Hepatocyte (in vitro differentiated cells): Measurements from ENCODE around the gene PAAF1. TPM values are rescaled to one million over a fixed set of nuclear protein-coding genes. Genes with fewer than 3 reads are reported as not detected.

Experiments
- DNase-seq: peaks from one replicate; pipeline ENCODE4 v3.0.0-alpha.2; 2016; ENCODE audit warnings: low spot score
- H2AFZ ChIP-seq: fragments of 200-600 bp; sonication (generic); 2 replicates; pipeline ENCODE4 v1.6.0; 2016; ENCODE audit warnings: antibody characterized with exemption, mild to moderate bottlenecking
- H3K27ac ChIP-seq: fragments of 200-600 bp; sonication (generic); 2 replicates; pipeline ENCODE4 v1.5.1; 2016; ENCODE audit warnings: mild to moderate bottlenecking
- H3K27me3 ChIP-seq: fragments of 200-600 bp; sonication (generic); 2 replicates; pipeline ENCODE4 v1.6.1; 2016
- H3K36me3 ChIP-seq: fragments of 200-600 bp; sonication (generic); replicated peaks from 2 replicates; pipeline ENCODE4 v1.5.1; 2016; ENCODE audit warnings: low read depth; ENCODE audit not compliant: insufficient read depth
- H3K4me1 ChIP-seq: fragments of 200-600 bp; sonication (generic); 2 replicates; pipeline ENCODE4 v1.5.1; 2016; ENCODE audit warnings: mild to moderate bottlenecking, moderate library complexity; ENCODE audit not compliant: insufficient read depth
- H3K4me2 ChIP-seq: fragments of 200-600 bp; sonication (generic); 2 replicates; pipeline ENCODE4 v1.6.0; 2016
- H3K4me3 ChIP-seq: fragments of 200-600 bp; sonication (generic); 2 replicates; pipeline ENCODE4 v1.5.1; 2016; ENCODE audit warnings: mild to moderate bottlenecking
- H3K79me2 ChIP-seq: fragments of 200-600 bp; sonication (generic); 2 replicates; pipeline ENCODE4 v1.6.0; 2017; ENCODE audit warnings: mild to moderate bottlenecking
- H3K9me2 ChIP-seq: fragments of 200-600 bp; sonication (generic); replicated peaks from 2 replicates; pipeline ENCODE4 v1.6.0; 2017; ENCODE audit warnings: mild to moderate bottlenecking; ENCODE audit not compliant: insufficient read depth
- H3K9me3 ChIP-seq: fragments of 200-600 bp; sonication (generic); 2 replicates; pipeline ENCODE4 v1.5.1; 2016; ENCODE audit warnings: low read depth, mild to moderate bottlenecking
- H4K20me1 ChIP-seq: fragments of 200-600 bp; sonication (generic); 2 replicates; pipeline ENCODE4 v1.6.0; 2016; ENCODE audit warnings: mild to moderate bottlenecking; ENCODE audit not compliant: insufficient read depth, poor library complexity, severe bottlenecking
- CTCF ChIP-seq: fragments of 200-600 bp; sonication (generic); IDR thresholded peaks from 2 replicates; pipeline ENCODE4 v1.5.1; 2016; ENCODE audit warnings: antibody characterized with exemption, mild to moderate bottlenecking; ENCODE audit not compliant: poor library complexity
- EZH2 ChIP-seq: fragments of 200-600 bp; sonication (generic); IDR thresholded peaks from 2 replicates; pipeline ENCODE4 v1.6.1; 2016; ENCODE audit warnings: antibody characterized with exemption, mild to moderate bottlenecking, borderline replicate concordance
- EZH2phosphoT487 ChIP-seq: fragments of 200-600 bp; sonication (generic); IDR thresholded peaks from one replicate; pipeline ENCODE4 v1.6.1; 2018; ENCODE audit warnings: antibody characterized with exemption, mild to moderate bottlenecking, low read depth, moderate library complexity; ENCODE audit not compliant: unreplicated experiment, severe bottlenecking
- WGBS: methylation state at CpG from one replicate; pipeline ENCODE4 v1.1.6; 2016; ENCODE audit warnings: low lambda C conversion rate; ENCODE audit errors: missing lambda C conversion rate; 5-methylcytosine and 5-hydroxymethylcytosine counted together
- polyA plus RNA-seq: library from polyadenylated mRNA; unstranded; fragments of >200 nt; fragmentation: Nextera tagmentation; extraction: Ambion mirVana; gene quantifications from 2 replicates; pipeline ENCODE4 v1.2.1, GENCODE V29; 2016
- total RNA-seq: library from RNA; depleted of rRNA; stranded (reverse); fragments of >200 nt; gene quantifications from 2 replicates; pipeline ENCODE4 v1.2.3, GENCODE V29; 2014

PAAF1 gene
- total and polyA plus RNA-seq, 2 experiments from 2014 or later, result 16.0 to 31.0 TPM

- H2AFZ ChIP-seq, result no peak overlapping the region
- H3K9me2 ChIP-seq, result no peaks in the 10 kb centered on the region
- no peaks in the 10 kb centered on the region for H3K4me1 ChIP-seq
- no peak overlapping the region for H3K27ac ChIP-seq
- H3K27me3 ChIP-seq, result no peaks in the 10 kb centered on the region
- H3K4me2 ChIP-seq, result no peak overlapping the region
- no peak overlapping the region for H3K4me3 ChIP-seq
- 99% methylated on average over 18 of the region's 18 CpGs for WGBS
- H3K36me3 ChIP-seq, result no peaks in the 10 kb centered on the region
- H3K79me2 ChIP-seq, result no peaks in the 10 kb centered on the region
- H3K9me3 ChIP-seq, result no peaks in the 10 kb centered on the region
- DNase-seq, result no peak
- no peaks in the 10 kb centered on the region for H4K20me1 ChIP-seq
- TF ChIP-seq EZH2 (no peak), CTCF (no peak), EZH2phosphoT487 (no peak)
These were observed 101.2 kb downstream of the PAAF1 start for GRCh38 chr11:73977856-73978519.

DNA sequence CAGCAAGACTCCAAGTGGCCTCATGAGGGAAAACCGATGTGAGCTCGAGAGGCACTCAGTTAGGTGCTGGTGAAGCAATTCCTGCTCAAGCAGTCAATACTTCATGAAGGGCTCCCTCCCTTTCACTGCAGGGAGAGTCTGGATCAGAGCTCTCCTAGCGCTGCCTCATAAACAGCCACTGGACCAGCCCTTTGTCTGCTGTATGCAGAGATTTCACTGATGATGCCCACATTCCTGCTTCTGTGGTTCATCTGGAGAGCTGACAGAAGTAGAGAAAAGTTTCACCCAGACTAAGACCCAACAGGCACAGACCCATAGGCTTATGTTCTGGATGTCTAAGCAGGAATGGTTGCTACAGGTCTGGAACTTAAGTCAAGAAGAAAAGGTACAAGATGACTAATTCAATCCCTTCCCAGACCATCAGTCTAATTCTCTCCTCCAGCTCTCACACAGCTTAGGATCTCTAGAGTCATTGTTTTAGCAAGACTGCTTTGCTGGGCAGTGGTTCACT lies 101.8 kb downstream of the PAAF1 start:
- Histone ChIP-seq H3K4me3 (no peak overlapping the region), H3K27ac (no peak overlapping the region), H3K9me3 (no peaks in the 10 kb centered on the region), H3K79me2 (no peaks in the 10 kb centered on the region), H3K36me3 (no peaks in the 10 kb centered on the region), H3K9me2 (no peaks in the 10 kb centered on the region), H2AFZ (no peak overlapping the region), H4K20me1 (no peaks in the 10 kb centered on the region), H3K4me2 (no peak overlapping the region), H3K27me3 (no peaks in the 10 kb centered on the region), H3K4me1 (peaks cover 4% of the 10 kb centered on the region)
- TF ChIP-seq EZH2phosphoT487, result no peak
- TF ChIP-seq CTCF, result no peak
- no peak for TF ChIP-seq EZH2
- WGBS, result 93% methylated on average over 3 of the region's 3 CpGs
- DNase-seq, result no peak

DNA sequence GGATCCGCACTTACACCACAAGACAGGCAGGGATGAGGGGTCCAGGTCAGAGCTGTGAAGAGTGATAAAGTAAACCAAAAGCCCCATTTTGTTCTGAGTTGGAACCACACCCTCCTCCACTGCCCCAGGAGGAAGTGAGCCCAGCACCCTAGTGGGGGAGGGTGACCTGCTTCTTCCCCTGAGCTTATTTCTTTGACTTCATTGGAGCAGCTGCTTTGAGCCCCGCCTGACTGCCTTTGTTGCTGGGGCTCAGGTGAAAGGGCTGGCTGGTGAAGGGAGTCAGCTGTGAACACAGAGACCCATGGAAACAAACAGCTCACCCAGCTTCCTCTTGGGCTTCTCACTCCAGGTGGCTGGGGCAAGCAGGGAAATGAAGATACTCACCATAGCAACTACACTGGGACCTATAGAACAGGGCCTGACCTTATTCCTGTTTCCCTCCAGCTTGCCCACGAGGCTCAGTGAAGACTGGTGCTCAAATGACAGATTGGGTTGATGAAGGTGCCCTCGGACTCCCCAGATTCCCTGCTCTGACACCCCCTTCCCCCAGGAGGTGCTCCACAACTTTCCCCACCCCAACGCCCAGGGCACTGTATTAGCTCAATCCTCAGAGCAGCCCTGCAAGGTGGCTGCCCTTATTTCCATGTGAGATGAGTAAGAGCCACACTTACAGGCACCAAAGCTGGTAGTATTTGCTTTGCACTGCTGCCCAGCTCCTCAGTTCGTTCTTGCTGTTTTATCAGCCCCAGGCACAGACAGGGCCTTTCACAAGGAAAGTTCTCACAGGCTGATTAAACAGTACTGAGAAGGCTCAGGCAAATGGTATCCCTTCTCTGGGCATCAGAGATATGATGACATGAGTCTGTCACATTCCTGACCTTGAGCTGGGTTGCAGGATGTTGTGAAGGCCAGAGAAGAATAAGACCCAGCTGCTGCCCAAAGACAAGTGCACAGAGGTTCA lies 103.5 kb downstream of the PAAF1 start:
- Histone ChIP-seq H3K79me2 (no peaks in the 10 kb centered on the region), H3K9me3 (no peaks in the 10 kb centered on the region), H3K4me3 (no peak overlapping the region), H2AFZ (no peak overlapping the region), H3K9me2 (no peaks in the 10 kb centered on the region), H4K20me1 (no peaks in the 10 kb centered on the region), H3K27me3 (no peaks in the 10 kb centered on the region), H3K27ac (peak overlapping the region; percentile 43), H3K4me2 (peak overlapping the region; percentile 95), H3K4me1 (peaks cover 6% of the 10 kb centered on the region), H3K36me3 (no peaks in the 10 kb centered on the region)
- TF ChIP-seq CTCF, result no peak
- TF ChIP-seq EZH2, result no peak
- no peak for TF ChIP-seq EZH2phosphoT487
- 79% methylated on average over 6 of the region's 6 CpGs for WGBS
- DNase-seq, result peak; percentile 48

Other genes starting within 250 kb of the PAAF1 start
- 8.9 and 12.2 TPM in 2 replicates for gene PLEKHB1, start 230.4 kb upstream of the PAAF1 start, total RNA-seq
- gene PLEKHB1, start 230.4 kb upstream of the PAAF1 start, polyA plus RNA-seq, result 14.3 and 14.8 TPM in 2 replicates
- gene RAB6A, start 115.9 kb upstream of the PAAF1 start, total RNA-seq, result 99.5 and 103 TPM in 2 replicates
- gene RAB6A, start 115.9 kb upstream of the PAAF1 start, polyA plus RNA-seq, result 83.8 and 85.8 TPM in 2 replicates
- 25.9 and 28.5 TPM in 2 replicates for gene MRPL48, start 89.1 kb upstream of the PAAF1 start, total RNA-seq
- 34.9 and 59.1 TPM in 2 replicates for gene MRPL48, start 89.1 kb upstream of the PAAF1 start, polyA plus RNA-seq
- gene COA4, start 153 bp upstream of the PAAF1 start, total RNA-seq, result 89.3 and 99.4 TPM in 2 replicates
- gene COA4, start 153 bp upstream of the PAAF1 start, polyA plus RNA-seq, result 103 and 125 TPM in 2 replicates
- gene DNAJB13, start 74.0 kb downstream of the PAAF1 start, total RNA-seq, result 0.70 TPM in 1 of 2 replicates, not detected in the other
- gene DNAJB13, start 74.0 kb downstream of the PAAF1 start, polyA plus RNA-seq, result 0.18 TPM in 1 of 2 replicates, not detected in the other
- gene UCP2, start 105.8 kb downstream of the PAAF1 start, total RNA-seq, result 8.0 and 9.3 TPM in 2 replicates
- gene UCP2, start 105.8 kb downstream of the PAAF1 start, polyA plus RNA-seq, result 34.9 and 60.7 TPM in 2 replicates
- 0.36 and 0.80 TPM in 2 replicates for gene UCP3, start 132.1 kb downstream of the PAAF1 start, total RNA-seq
- not detected in 2 replicates for gene UCP3, start 132.1 kb downstream of the PAAF1 start, polyA plus RNA-seq